Measurements from ENCODE around the gene CXCL14. TPM values are rescaled to one million over a fixed set of nuclear protein-coding genes. Genes with fewer than 3 reads are reported as not detected.

The CXCL14 gene
- total RNA-seq, 4 donors from 2014 or later = 11.5 to 31.0 (median 21.7) TPM

DNA sequence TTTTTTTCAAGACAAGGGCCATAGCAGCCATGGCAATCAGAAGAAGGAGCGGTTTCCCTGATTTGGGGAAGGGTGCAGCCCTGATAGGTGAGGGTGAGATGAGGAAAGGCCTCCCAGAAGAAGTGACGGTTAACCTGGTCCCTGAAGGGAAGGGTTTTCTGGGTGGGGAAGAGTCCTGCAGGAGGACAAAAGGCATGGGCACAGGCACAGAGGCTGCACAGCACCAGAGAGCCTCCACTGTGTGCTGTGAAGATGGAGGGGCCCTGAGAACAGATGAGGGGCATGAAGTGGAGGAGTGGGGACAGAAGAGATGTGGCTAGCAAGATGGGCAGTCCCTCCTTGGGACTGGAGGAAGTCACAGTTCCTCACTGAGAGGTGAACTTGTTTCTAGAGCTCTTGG, 46.3 kb upstream of the CXCL14 start:
- H3K9me3 ChIP-seq = no peaks in the 10 kb centered on the region
- no peak for DNase-seq
- H3K36me3 ChIP-seq = no peaks in the 10 kb centered on the region
- peaks cover 0 to 5% (median 0%) of the 10 kb centered on the region in 4 donors for H3K4me1 ChIP-seq
- no peak overlapping the region for H3K4me3 ChIP-seq
- no peaks in the 10 kb centered on the region for H3K27me3 ChIP-seq
- intact Hi-C loops (cut with DNase I; ENCODE audit: low total_unique reads) = no loop called here
- in situ Hi-C loops (cut with MboI; ENCODE audit: low pct_ligation_motif_present in 1 of 4, low pct_unique_long_range_greater_than_20kb in 1 of 4, low sequenced_read_pairs in 3 of 4) = no loop called here
- 71% methylated on average over 1 to 2 of the region's 2 CpGs for WGBS, 2 donors (ENCODE audit: low coverage in 1 of 2)
- H3K27ac ChIP-seq = no peak overlapping the region
- no peak for TF ChIP-seq POLR2A (IDR thresholded peaks at IDR 0.05)
- no peak for TF ChIP-seq CTCF (IDR thresholded peaks at IDR 0.05)
- no peak for TF ChIP-seq EP300 (IDR thresholded peaks at IDR 0.05; ENCODE audit: low read depth)
- TF ChIP-seq POLR2AphosphoS5 (IDR thresholded peaks at IDR 0.05) = no peak

- Histone ChIP-seq H3K4me3 (no peak overlapping the region), H3K9me3 (peaks cover 13 to 14% of the 10 kb centered on the region in 2 donors), H3K27ac (no peak overlapping the region), H3K27me3 (no peaks in the 10 kb centered on the region), H3K36me3 (no peaks in the 10 kb centered on the region), H3K4me1 (peaks cover 0 to 5% (median 0%) of the 10 kb centered on the region in 4 donors)
- WGBS, 2 donors (ENCODE audit: low coverage in 1 of 2) = 67% methylated on average over 2 of the region's 2 CpGs; no CpG with 5 or more reads in 1 of the 2 donors
- intact Hi-C loops (cut with DNase I; ENCODE audit: low total_unique reads) (no loop called here), in situ Hi-C loops (cut with MboI; ENCODE audit: low pct_ligation_motif_present in 1 of 4, low pct_unique_long_range_greater_than_20kb in 1 of 4, low sequenced_read_pairs in 3 of 4) (no loop called here)
- TF ChIP-seq EP300 (IDR thresholded peaks at IDR 0.05; ENCODE audit: low read depth) (no peak), POLR2AphosphoS5 (IDR thresholded peaks at IDR 0.05) (no peak), POLR2A (IDR thresholded peaks at IDR 0.05) (no peak), CTCF (IDR thresholded peaks at IDR 0.05) (no peak)
- DNase-seq = no peak
These were observed 44.5 kb upstream of the CXCL14 start for GRCh38 chr5:135623186-135623715.

GRCh38 chr5:135615581-135616260, 36.9 kb upstream of the CXCL14 start:
- H3K4me3 ChIP-seq = no peak overlapping the region
- peaks cover 13 to 14% of the 10 kb centered on the region in 2 donors for H3K9me3 ChIP-seq
- no peak for DNase-seq
- no peaks in the 10 kb centered on the region for H3K36me3 ChIP-seq
- TF ChIP-seq POLR2A (IDR thresholded peaks at IDR 0.05) = no peak
- TF ChIP-seq POLR2AphosphoS5 (IDR thresholded peaks at IDR 0.05) = no peak
- no peak for TF ChIP-seq CTCF (IDR thresholded peaks at IDR 0.05)
- no peak for TF ChIP-seq EP300 (IDR thresholded peaks at IDR 0.05; ENCODE audit: low read depth)
- 64 to 83% methylated on average over 2 to 4 of the region's 4 CpGs for WGBS, 2 donors (ENCODE audit: low coverage in 1 of 2)
- in situ Hi-C loops (cut with MboI; ENCODE audit: low pct_ligation_motif_present in 1 of 4, low pct_unique_long_range_greater_than_20kb in 1 of 4, low sequenced_read_pairs in 3 of 4) (no loop called here), intact Hi-C loops (cut with DNase I; ENCODE audit: low total_unique reads) (loop anchor here (1.0 kb wide), 1 partner anchor 32 kb away; no protein-coding TSS in a partner anchor)
- H3K27ac ChIP-seq = no peak overlapping the region
- no peaks in the 10 kb centered on the region for H3K4me1 ChIP-seq
- H3K27me3 ChIP-seq = peaks cover 5% of the 10 kb centered on the region

DNA sequence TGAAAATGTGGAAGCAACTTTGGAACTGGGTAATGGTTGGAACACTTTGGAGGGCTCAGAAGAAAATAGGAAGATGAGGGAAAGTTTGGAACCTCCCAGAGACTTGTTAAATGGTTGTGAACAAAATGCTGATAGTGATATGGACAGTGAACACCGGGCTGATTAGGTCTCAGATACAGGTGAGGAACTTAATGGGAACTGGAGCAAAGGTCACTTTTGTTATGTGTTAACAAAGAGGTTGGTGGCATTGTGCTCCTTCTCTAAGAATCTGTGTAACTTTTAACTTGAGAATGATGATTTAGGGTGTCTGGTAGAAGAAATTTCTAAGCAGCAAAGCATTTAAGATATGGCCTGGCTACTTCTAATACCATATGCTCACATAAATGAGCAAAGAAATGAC, 36.4 kb upstream of the CXCL14 start:
- Histone ChIP-seq H3K4me3 (no peak overlapping the region), H3K9me3 (peaks cover 13 to 14% of the 10 kb centered on the region in 2 donors), H3K36me3 (no peaks in the 10 kb centered on the region), H3K27me3 (peaks cover 5% of the 10 kb centered on the region), H3K27ac (no peak overlapping the region), H3K4me1 (no peaks in the 10 kb centered on the region)
- DNase-seq = no peak
- in situ Hi-C loops (cut with MboI; ENCODE audit: low pct_ligation_motif_present in 1 of 4, low pct_unique_long_range_greater_than_20kb in 1 of 4, low sequenced_read_pairs in 3 of 4) (no loop called here), intact Hi-C loops (cut with DNase I; ENCODE audit: low total_unique reads) (loop anchor here (1.0 kb wide), 1 partner anchor 32 kb away; no protein-coding TSS in a partner anchor)
- TF ChIP-seq POLR2A (IDR thresholded peaks at IDR 0.05) (no peak), CTCF (IDR thresholded peaks at IDR 0.05) (no peak), EP300 (IDR thresholded peaks at IDR 0.05; ENCODE audit: low read depth) (no peak), POLR2AphosphoS5 (IDR thresholded peaks at IDR 0.05) (no peak)
- 40 to 45% methylated on average over 1 of the region's 1 CpG for WGBS, 2 donors (ENCODE audit: low coverage in 1 of 2)
